Measurements from ENCODE around the gene POU6F2. TPM values are rescaled to one million over a fixed set of nuclear protein-coding genes. Genes with fewer than 3 reads are reported as not detected.

Gene POU6F2
- total RNA-seq, 1 experiment from 2014 or later, result 2.9 TPM

- TF ChIP-seq HMGXB4 (CRISPR knock-in tag; IDR thresholded peaks at IDR 0.05), result no peak
Measured at GRCh38 chr7:39293056-39293823, 315.5 kb downstream of the POU6F2 start (continued).

GRCh38 chr7:39294022-39294421 is 316.3 kb downstream of the POU6F2 start:
- DNase-seq (ENCODE audit: low spot score) (no peak), ATAC-seq (no peak)
- H3K4me1 Mint-ChIP-seq, result no peaks in the 10 kb centered on the region
- H3K27ac Mint-ChIP-seq, result no peak overlapping the region
- H3K9me3 Mint-ChIP-seq, result peaks cover 7% of the 10 kb centered on the region
- ChIA-PET CTCF (interaction anchor here (0.7 kb wide), 1 partner anchor 39 kb away, joined by 6 read pairs; no protein-coding TSS in a partner anchor), POLR2A (no interaction called here)
- no peak overlapping the region for H3K4me3 Mint-ChIP-seq
- no peak for TF ChIP-seq FOXK1 (CRISPR knock-in tag; IDR thresholded peaks at IDR 0.05)
- no peaks in the 10 kb centered on the region for H3K36me3 Mint-ChIP-seq
- no peaks in the 10 kb centered on the region for H3K27me3 Mint-ChIP-seq (ENCODE audit: low read depth)

- POLR2A ChIA-PET, result no interaction called here
- no peak overlapping the region for H3K4me3 Mint-ChIP-seq
- TF ChIP-seq SP1 (CRISPR knock-in tag; conservative IDR thresholded peaks at IDR 0.05) (no peak), FOXP4 (CRISPR knock-in tag; IDR thresholded peaks at IDR 0.05) (no peak), NFYB (CRISPR knock-in tag; conservative IDR thresholded peaks at IDR 0.05; ENCODE audit: low read depth) (no peak), ETV6 (CRISPR knock-in tag; IDR thresholded peaks at IDR 0.05) (no peak), ZNF281 (CRISPR knock-in tag; IDR thresholded peaks at IDR 0.05) (no peak), PRRX2 (CRISPR knock-in tag; IDR thresholded peaks at IDR 0.05) (no peak), CBFB (CRISPR knock-in tag; IDR thresholded peaks at IDR 0.05; ENCODE audit: low read depth) (no peak), GABPB1 (CRISPR knock-in tag; IDR thresholded peaks at IDR 0.05) (no peak), TCF7 (CRISPR knock-in tag; IDR thresholded peaks at IDR 0.05; ENCODE audit: low read depth) (no peak)
- CTCF ChIA-PET, result no interaction called here
- H3K4me1 Mint-ChIP-seq, result no peaks in the 10 kb centered on the region
- no peaks in the 10 kb centered on the region for H3K27me3 Mint-ChIP-seq (ENCODE audit: low read depth)
- peaks cover 7% of the 10 kb centered on the region for H3K9me3 Mint-ChIP-seq
- DNase-seq (ENCODE audit: low spot score) (no peak), ATAC-seq (no peak)
- H3K36me3 Mint-ChIP-seq, result no peaks in the 10 kb centered on the region
- no peak overlapping the region for H3K27ac Mint-ChIP-seq
Measured at GRCh38 chr7:39295796-39296195, 318.1 kb downstream of the POU6F2 start.

GRCh38 chr7:39299695-39300094 is 322.0 kb downstream of the POU6F2 start:
- ChIA-PET CTCF (no interaction called here), POLR2A (no interaction called here)
- DNase-seq (ENCODE audit: low spot score) (no peak), ATAC-seq (no peak)
- Mint-ChIP-seq H3K27ac (no peak overlapping the region), H3K4me1 (no peaks in the 10 kb centered on the region), H3K4me3 (no peak overlapping the region), H3K36me3 (no peaks in the 10 kb centered on the region), H3K9me3 (peaks cover 7% of the 10 kb centered on the region), H3K27me3 (ENCODE audit: low read depth) (no peaks in the 10 kb centered on the region)
- TF ChIP-seq CTCF (IDR thresholded peaks at IDR 0.05) (no peak), AFF4 (CRISPR knock-in tag; IDR thresholded peaks at IDR 0.05; ENCODE audit: borderline replicate concordance) (no peak), MYBL2 (CRISPR knock-in tag; IDR thresholded peaks at IDR 0.05) (no peak), KAT7 (CRISPR knock-in tag; IDR thresholded peaks at IDR 0.05; ENCODE audit: borderline replicate concordance) (no peak), FOXP4 (CRISPR knock-in tag; IDR thresholded peaks at IDR 0.05) (no peak)
